IgD-negative memory B cell (primary cell): ENCODE measurements around the gene SGK1. TPM values are rescaled to one million over a fixed set of nuclear protein-coding genes. Genes with fewer than 3 reads are reported as not detected.
"Not testable (repeated sequence)": the region's sequence is repeated elsewhere in the genome, so short reads cannot be mapped to it uniquely, and the experiment has no call there.

Experiments used
- H3K27ac Mint-ChIP-seq, 3 donors: one replicate each; pipeline ENCODE4 v1.8.0; 2020 to 2022; ENCODE audit warnings: mild to moderate bottlenecking in 3 of 3, mixed read lengths in 3 of 3, moderate library complexity in 1 of 3
- H3K27me3 Mint-ChIP-seq: one replicate; pipeline ENCODE4 v1.8.0; 2021; ENCODE audit warnings: mixed read lengths
- H3K36me3 Mint-ChIP-seq: one replicate; pipeline ENCODE4 v1.8.0; 2020; ENCODE audit warnings: mild to moderate bottlenecking, mixed read lengths
- H3K4me1 Mint-ChIP-seq, 3 donors: one replicate each; pipeline ENCODE4 v1.8.0; 2020 to 2022; ENCODE audit warnings: mixed read lengths in 3 of 3, mild to moderate bottlenecking in 1 of 3
- H3K4me3 Mint-ChIP-seq, 4 donors: one replicate each; pipeline ENCODE4 v1.8.0; 2020 to 2022; ENCODE audit warnings: mild to moderate bottlenecking in 4 of 4, mixed read lengths in 4 of 4, moderate library complexity in 3 of 4
- H3K9me3 Mint-ChIP-seq, 3 donors: one replicate each; pipeline ENCODE4 v1.8.0; 2020 to 2021; ENCODE audit warnings: mixed read lengths in 3 of 3, mild to moderate bottlenecking in 1 of 3
- polyA plus RNA-seq: library from polyadenylated mRNA; unstranded; fragments of 300-500 nt; fragmentation: Illumina TruSeq; gene quantifications from one replicate; pipeline ENCODE4 v1.2.3, GENCODE V29; 2021

Gene SGK1
- polyA plus RNA-seq, 1 donor from 2014 or later = 4.7 TPM

GRCh38 chr6:134318236-134318973 lies 493 bp upstream of the SGK1 start:
- H3K36me3 Mint-ChIP-seq = no peaks in the 10 kb centered on the region
- peaks cover 15% of the 10 kb centered on the region for H3K27me3 Mint-ChIP-seq
- H3K4me3 Mint-ChIP-seq = peak overlapping the region; percentile 7 to 94 (median 72)
- peaks cover 0 to 7% (median 2%) of the 10 kb centered on the region in 3 donors for H3K9me3 Mint-ChIP-seq
- no peak overlapping the region for H3K27ac Mint-ChIP-seq
- peaks cover 10 to 17% (median 11%) of the 10 kb centered on the region in 3 donors for H3K4me1 Mint-ChIP-seq

DNA sequence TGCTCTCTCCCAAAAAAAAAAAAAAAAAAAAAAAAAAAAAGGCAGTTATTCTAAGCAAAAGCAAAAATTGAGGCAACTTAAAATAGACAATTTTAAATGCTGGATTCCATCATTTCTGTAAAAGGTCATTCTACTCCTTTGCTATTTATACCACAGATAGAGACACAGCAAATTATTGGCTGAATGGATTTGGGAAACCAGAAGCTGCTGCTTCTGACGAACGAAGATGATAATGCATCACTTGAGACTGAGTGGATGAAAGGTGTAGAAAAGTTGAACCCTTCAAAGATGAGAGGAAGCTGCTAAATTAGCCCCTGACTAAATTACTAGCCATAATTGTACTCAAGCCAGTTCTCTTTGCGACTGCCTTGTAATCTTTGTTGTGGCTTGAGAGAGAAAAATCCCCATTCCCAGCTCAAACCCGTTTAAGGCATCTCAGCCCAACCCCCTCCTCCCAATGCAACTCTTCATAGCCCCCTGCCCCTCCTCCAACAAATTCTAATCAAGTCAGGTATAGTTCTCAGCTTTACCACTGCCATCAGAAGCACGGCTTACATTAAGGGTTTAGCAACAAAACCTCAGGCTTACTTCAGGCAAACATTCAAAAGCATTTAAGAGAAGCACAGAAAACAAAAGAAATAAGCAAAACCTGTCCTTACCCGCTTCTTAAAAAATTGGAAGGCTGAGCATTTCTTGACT lies 1.0 kb downstream of the SGK1 start:
- H3K27me3 Mint-ChIP-seq = peaks cover 15% of the 10 kb centered on the region
- peaks cover 0 to 7% (median 2%) of the 10 kb centered on the region in 3 donors for H3K9me3 Mint-ChIP-seq
- H3K4me1 Mint-ChIP-seq = peaks cover 10 to 17% (median 11%) of the 10 kb centered on the region in 3 donors
- H3K27ac Mint-ChIP-seq = no peak overlapping the region
- H3K4me3 Mint-ChIP-seq = peak overlapping the region; percentile 75 to 95 (median 86)
- H3K36me3 Mint-ChIP-seq = no peaks in the 10 kb centered on the region

DNA sequence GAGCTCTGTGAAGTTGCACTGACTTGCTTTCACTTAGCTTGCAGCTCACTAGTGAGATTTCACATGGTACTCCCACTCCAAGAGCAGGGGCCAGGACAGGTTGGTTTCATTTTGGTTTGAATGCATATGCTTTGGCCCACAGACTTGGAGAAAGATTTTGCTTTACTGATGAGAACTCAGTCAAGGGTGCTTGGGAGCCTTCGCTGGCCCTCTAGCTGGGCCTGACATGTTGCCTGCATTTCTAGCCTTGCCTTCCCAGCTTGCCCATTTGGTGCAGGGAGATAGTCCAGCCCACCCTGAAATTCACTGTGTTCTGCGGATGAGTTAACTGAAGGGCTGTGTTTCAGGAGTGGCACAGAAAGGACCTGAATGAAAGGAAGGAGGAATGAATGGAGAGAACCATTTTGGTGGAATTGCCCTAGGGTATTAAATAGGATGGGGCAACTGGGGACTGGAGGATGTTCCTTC lies 1.9 kb downstream of the SGK1 start:
- no peak overlapping the region for H3K27ac Mint-ChIP-seq
- H3K27me3 Mint-ChIP-seq = peaks cover 15% of the 10 kb centered on the region
- peaks cover 0 to 7% (median 2%) of the 10 kb centered on the region in 3 donors for H3K9me3 Mint-ChIP-seq
- H3K4me1 Mint-ChIP-seq = peaks cover 10 to 17% (median 11%) of the 10 kb centered on the region in 3 donors
- H3K36me3 Mint-ChIP-seq = no peaks in the 10 kb centered on the region
- peak overlapping the region in 1 of 4 donors; percentile 65 for H3K4me3 Mint-ChIP-seq

DNA sequence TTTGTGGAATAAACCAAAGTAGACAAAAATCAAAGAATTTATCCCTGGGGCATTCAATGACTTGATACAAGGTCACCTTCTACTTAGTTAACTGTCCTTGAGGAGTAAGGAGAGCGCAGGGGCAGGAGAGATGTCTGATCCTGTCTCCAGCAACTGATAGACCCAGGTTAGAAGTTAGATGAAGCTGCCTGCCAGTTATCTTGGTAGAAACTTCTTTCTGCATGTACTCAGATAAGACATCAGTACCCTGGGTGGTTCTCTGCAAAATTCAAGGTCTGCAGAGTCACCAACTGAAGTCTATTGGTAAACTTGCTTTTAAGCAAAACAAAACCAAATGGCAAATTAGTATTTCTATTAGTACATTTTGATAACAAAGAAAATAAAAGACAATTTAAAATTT lies 2.7 kb downstream of the SGK1 start:
- no peaks in the 10 kb centered on the region for H3K36me3 Mint-ChIP-seq
- H3K27ac Mint-ChIP-seq = no peak overlapping the region
- H3K9me3 Mint-ChIP-seq = peaks cover 0 to 7% (median 2%) of the 10 kb centered on the region in 3 donors
- H3K27me3 Mint-ChIP-seq = peaks cover 17% of the 10 kb centered on the region
- H3K4me1 Mint-ChIP-seq = peaks cover 10 to 17% (median 11%) of the 10 kb centered on the region in 3 donors
- H3K4me3 Mint-ChIP-seq = no peak overlapping the region

DNA sequence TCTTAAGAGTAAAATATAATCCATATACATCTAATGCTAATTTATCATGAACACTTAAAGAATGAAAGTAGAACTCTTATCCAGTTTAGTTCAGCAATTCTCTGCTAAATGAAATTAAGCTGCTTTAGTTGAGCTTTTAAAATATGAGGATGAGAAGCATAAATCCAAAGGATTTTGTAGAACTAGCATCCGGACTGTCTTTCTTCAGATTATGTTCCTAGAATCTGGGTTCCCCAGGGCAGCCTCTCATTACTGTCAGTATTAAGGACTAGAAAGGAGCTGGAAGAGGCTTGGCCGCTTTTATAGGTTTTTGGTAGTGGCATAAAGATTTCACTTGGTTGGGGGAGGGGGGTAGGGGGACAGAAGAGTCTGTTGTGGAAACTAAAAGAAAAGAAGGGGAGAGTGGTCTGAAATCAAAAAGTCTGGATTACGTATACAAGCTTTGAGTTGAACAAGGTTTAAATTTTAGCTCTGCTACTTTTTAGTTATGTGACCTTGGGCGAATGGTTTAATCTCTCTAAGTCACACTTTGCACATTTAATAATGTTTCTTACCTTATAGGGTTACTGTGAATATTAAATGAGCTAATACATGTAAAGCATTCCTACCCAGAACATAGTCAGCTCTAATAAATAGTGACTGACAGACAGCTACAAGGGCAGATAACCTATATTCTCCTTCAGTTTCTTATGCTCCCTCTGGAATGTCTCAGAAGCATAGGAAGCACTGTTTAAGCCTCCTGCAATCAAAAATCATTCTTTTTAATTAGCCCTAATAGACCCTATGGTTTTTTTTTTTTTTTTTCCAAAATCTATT lies 3.7 kb downstream of the SGK1 start:
- Mint-ChIP-seq H3K27ac (no peak overlapping the region), H3K4me3 (no peak overlapping the region), H3K36me3 (peaks cover 1% of the 10 kb centered on the region), H3K4me1 (peaks cover 10 to 17% (median 10%) of the 10 kb centered on the region in 3 donors), H3K27me3 (peaks cover 17% of the 10 kb centered on the region), H3K9me3 (peaks cover 0 to 2% (median 0%) of the 10 kb centered on the region in 3 donors)

- Mint-ChIP-seq H3K4me3 (no peak overlapping the region), H3K9me3 (no peaks in the 10 kb centered on the region), H3K27ac (no peak overlapping the region), H3K4me1 (peaks cover 1 to 4% (median 2%) of the 10 kb centered on the region in 3 donors), H3K27me3 (peaks cover 3% of the 10 kb centered on the region), H3K36me3 (peaks cover 4% of the 10 kb centered on the region)
Measured at GRCh38 chr6:134312038-134312660, 5.8 kb downstream of the SGK1 start.

- H3K4me3 Mint-ChIP-seq = no peak overlapping the region
- peaks cover 4% of the 10 kb centered on the region for H3K36me3 Mint-ChIP-seq
- H3K9me3 Mint-ChIP-seq = no peaks in the 10 kb centered on the region
- peaks cover 2% of the 10 kb centered on the region for H3K27me3 Mint-ChIP-seq
- H3K27ac Mint-ChIP-seq = peak overlapping the region in 1 of 3 donors; percentile 6
- peaks cover 0 to 1% (median 0%) of the 10 kb centered on the region in 3 donors for H3K4me1 Mint-ChIP-seq
Measured at GRCh38 chr6:134310817-134311216, 7.1 kb downstream of the SGK1 start.

DNA sequence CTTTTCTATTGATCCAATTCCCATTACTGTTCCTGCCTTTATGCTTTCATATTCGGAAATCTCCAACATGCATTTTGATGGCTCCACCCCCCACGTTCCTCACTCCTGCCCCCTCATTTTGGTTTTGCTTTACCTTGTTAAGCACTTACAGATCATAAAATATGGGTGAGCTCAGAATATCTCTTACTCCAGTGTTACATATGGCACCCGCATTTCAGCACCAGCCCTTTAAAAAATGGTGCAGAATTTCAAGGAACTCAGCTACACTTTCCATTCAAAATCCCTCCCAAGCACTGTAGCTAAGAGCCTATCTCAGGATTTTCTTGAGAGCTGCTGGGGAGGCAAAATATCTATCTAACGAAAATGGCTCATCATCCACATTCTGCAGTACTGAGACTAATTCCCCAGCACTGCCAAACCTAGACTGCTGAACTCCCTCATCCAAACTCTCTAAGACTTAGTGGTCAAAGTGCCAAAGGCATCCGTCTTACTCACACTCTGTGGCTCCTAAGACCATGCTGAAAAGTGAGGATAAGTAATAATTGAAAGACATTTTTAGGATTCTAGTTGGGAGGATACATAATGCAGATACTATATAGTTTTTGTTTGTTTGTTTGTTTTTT lies 7.8 kb downstream of the SGK1 start:
- H3K4me3 Mint-ChIP-seq = no peak overlapping the region
- no peaks in the 10 kb centered on the region for H3K9me3 Mint-ChIP-seq
- H3K27me3 Mint-ChIP-seq = peaks cover 2% of the 10 kb centered on the region
- H3K27ac Mint-ChIP-seq = no peak overlapping the region
- peaks cover 4% of the 10 kb centered on the region for H3K36me3 Mint-ChIP-seq
- peaks cover 0 to 1% (median 0%) of the 10 kb centered on the region in 3 donors for H3K4me1 Mint-ChIP-seq

GRCh38 chr6:134309227-134309626 lies 8.7 kb downstream of the SGK1 start:
- Mint-ChIP-seq H3K36me3 (peaks cover 4% of the 10 kb centered on the region), H3K27me3 (peaks cover 2% of the 10 kb centered on the region), H3K4me3 (no peak overlapping the region), H3K9me3 (no peaks in the 10 kb centered on the region), H3K27ac (no peak overlapping the region), H3K4me1 (peaks cover 0 to 1% (median 0%) of the 10 kb centered on the region in 3 donors)

GRCh38 chr6:134308800-134309199 lies 9.1 kb downstream of the SGK1 start:
- H3K27me3 Mint-ChIP-seq = peaks cover 2% of the 10 kb centered on the region
- peaks cover 0 to 2% (median 0%) of the 10 kb centered on the region in 3 donors for H3K4me1 Mint-ChIP-seq
- H3K4me3 Mint-ChIP-seq = no peak overlapping the region
- H3K36me3 Mint-ChIP-seq = peaks cover 4% of the 10 kb centered on the region
- no peaks in the 10 kb centered on the region for H3K9me3 Mint-ChIP-seq
- H3K27ac Mint-ChIP-seq = peak overlapping the region in 1 of 3 donors; percentile 42

DNA sequence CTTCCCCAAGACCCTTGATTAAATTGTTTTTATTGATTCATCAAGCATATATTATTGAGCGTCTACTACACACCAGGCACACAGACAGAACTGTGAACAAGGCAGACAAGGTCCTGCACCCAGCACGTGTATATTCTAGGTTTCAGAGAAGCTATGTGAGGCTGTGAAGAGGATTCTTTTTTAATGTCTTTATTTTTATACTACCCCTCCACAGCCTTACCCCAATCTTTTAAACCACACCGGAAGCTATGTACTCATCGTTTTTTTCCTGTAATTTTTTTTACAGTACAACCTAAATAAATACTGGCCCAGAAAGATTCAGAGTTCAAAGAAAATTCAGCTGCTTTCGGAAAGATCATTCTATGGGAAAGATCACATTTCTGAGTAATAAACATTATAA lies 10.0 kb downstream of the SGK1 start:
- Mint-ChIP-seq H3K27ac (no peak overlapping the region), H3K27me3 (peaks cover 2% of the 10 kb centered on the region), H3K36me3 (peaks cover 4% of the 10 kb centered on the region), H3K4me1 (peaks cover 0 to 3% (median 0%) of the 10 kb centered on the region in 3 donors), H3K4me3 (no peak overlapping the region), H3K9me3 (no peaks in the 10 kb centered on the region)

DNA sequence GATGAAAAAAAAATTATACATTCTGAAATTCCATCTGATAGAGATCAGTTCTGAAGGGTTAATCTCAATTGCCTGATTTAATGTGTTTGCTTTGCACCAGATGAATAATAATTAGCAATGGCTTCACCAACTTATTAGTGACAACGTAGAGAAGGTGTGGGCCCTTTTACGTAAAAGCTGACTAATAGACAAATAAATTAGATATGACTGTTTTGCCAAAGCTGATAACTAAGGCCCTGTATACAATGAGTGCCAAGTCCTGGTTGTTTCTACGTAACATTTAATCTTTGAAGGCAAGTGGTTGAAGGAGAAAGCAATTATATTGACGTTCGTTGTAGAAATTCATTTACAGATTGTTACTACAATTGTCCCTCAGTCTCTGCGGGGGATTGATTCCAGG lies 10.8 kb downstream of the SGK1 start:
- Mint-ChIP-seq H3K27ac (no peak overlapping the region), H3K9me3 (no peaks in the 10 kb centered on the region), H3K4me1 (peaks cover 0 to 3% (median 0%) of the 10 kb centered on the region in 3 donors), H3K27me3 (peaks cover 2% of the 10 kb centered on the region), H3K4me3 (no peak overlapping the region), H3K36me3 (peaks cover 4% of the 10 kb centered on the region)

DNA sequence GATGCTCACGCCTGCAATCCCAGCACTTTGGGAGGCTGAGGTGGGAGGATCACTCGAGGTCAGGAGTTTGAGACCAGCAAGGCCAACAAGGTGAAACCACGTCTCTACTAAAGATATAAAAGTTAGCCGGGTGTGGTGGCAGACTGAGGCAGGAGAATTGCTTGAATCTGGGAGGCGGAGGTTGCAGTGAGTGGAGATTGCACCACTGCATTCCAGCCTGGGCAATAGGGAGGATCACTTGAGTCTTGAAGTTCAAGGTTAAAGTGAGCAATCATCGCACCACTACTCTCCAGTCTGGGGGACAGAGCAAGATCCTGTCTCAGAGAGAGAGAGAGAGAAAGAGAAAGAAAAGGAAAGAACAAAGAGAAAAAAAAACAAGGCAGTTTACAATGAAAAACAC lies 13.5 kb downstream of the SGK1 start:
- H3K9me3 Mint-ChIP-seq, H3K27me3 Mint-ChIP-seq, H3K27ac Mint-ChIP-seq, H3K4me1 Mint-ChIP-seq, H3K36me3 Mint-ChIP-seq: not testable (repeated sequence)
- peak overlapping the region in 1 of 4 donors; percentile 36 for H3K4me3 Mint-ChIP-seq

GRCh38 chr6:134303891-134304290 lies 14.0 kb downstream of the SGK1 start:
- no peaks in the 10 kb centered on the region for H3K9me3 Mint-ChIP-seq
- H3K4me1 Mint-ChIP-seq = peaks cover 0 to 7% (median 0%) of the 10 kb centered on the region in 3 donors
- H3K36me3 Mint-ChIP-seq = no peaks in the 10 kb centered on the region
- no peak overlapping the region for H3K4me3 Mint-ChIP-seq
- peak overlapping the region in 1 of 3 donors; percentile 7 for H3K27ac Mint-ChIP-seq
- H3K27me3 Mint-ChIP-seq = no peaks in the 10 kb centered on the region
